ENCODE data around the gene TTYH1. TPM values are rescaled to one million over a fixed set of nuclear protein-coding genes. Genes with fewer than 3 reads are reported as not detected.

TTYH1 gene
- total and polyA plus RNA-seq, 4 donors, result 0.05 to 0.46 (median 0.18) TPM; not detected in 1

- ATAC-seq (ENCODE audit: insufficient read depth, low FRiP score) (no peak), DNase-seq (no peak)
- no peak overlapping the region for H3K4me3 ChIP-seq
- no peaks in the 10 kb centered on the region for H3K27me3 ChIP-seq (ENCODE audit: control insufficient read depth in 3 of 3, insufficient read depth in 3 of 3, low read length in 2 of 3)
- no peaks in the 10 kb centered on the region for H3K9me3 ChIP-seq (ENCODE audit: control insufficient read depth in 4 of 4, insufficient read depth in 3 of 4, low read length in 3 of 4)
- no peaks in the 10 kb centered on the region for H3K4me1 ChIP-seq (ENCODE audit: control insufficient read depth in 5 of 5, insufficient read depth in 5 of 5, low read length in 5 of 5)
- 72 to 75% methylated on average over 5 of the region's 5 CpGs for WGBS, 2 donors
- H3K9ac ChIP-seq (ENCODE audit: insufficient read depth in 1 of 2, low read length in 2 of 2), result no peak overlapping the region
- no peak overlapping the region for H3K27ac ChIP-seq (ENCODE audit: low read depth in 1 of 2, low read length in 1 of 2)
- TF ChIP-seq CTCF (IDR thresholded peaks at IDR 0.05; ENCODE audit: control extremely low read depth, extremely low read depth), result no peak
- H3K36me3 ChIP-seq (ENCODE audit: control insufficient read depth in 4 of 4, insufficient read depth in 4 of 4, low read length in 4 of 4), result no peaks in the 10 kb centered on the region
Observed at GRCh38 chr19:54485851-54486250, 70.6 kb downstream of the TTYH1 start.

Small RNA genes lying within 50 kb of the gene (small RNA-seq; reads per million reads assigned to genes)
- not detected for gene AC245884.3 (ENCODE audit: low replicate concordance)

Other genes with a start within 250 kb of the TTYH1 start
- gene TMC4, start 242.3 kb upstream of the TTYH1 start, total RNA-seq, result 10 to 100 TPM; 40.8 to 81.0 TPM
- gene TMC4, start 242.3 kb upstream of the TTYH1 start, polyA plus RNA-seq, result 10 to 100 TPM; 26.1 to 26.9 TPM
- 10 to 100 TPM; 54.0 to 92.6 TPM for gene MBOAT7, start 225.9 kb upstream of the TTYH1 start, total RNA-seq
- gene MBOAT7, start 225.9 kb upstream of the TTYH1 start, polyA plus RNA-seq, result 100 to 1,000 TPM in 1 of 2 donors, 10 to 100 TPM in 1; 39.0 to 154 TPM
- gene TSEN34, start 224.2 kb upstream of the TTYH1 start, total RNA-seq, result 10 to 100 TPM; 44.5 to 65.8 TPM
- 100 to 1,000 TPM in 1 of 2 donors, 10 to 100 TPM in 1; 38.0 to 102 TPM for gene TSEN34, start 224.2 kb upstream of the TTYH1 start, polyA plus RNA-seq
- 1,000 to 10,000 TPM; 1,423 to 2,363 TPM for gene RPS9, start 214.6 kb upstream of the TTYH1 start, total RNA-seq
- gene RPS9, start 214.6 kb upstream of the TTYH1 start, polyA plus RNA-seq, result 1,000 to 10,000 TPM; 3,202 to 3,651 TPM
- 10 to 100 TPM; 23.0 to 88.0 TPM for gene LILRB3, start 192.5 kb upstream of the TTYH1 start, total RNA-seq
- gene LILRB3, start 192.5 kb upstream of the TTYH1 start, polyA plus RNA-seq, result 100 to 1,000 TPM in 1 of 2 donors, 10 to 100 TPM in 1; 26.4 to 282 TPM
- 10 to 100 TPM in 1 of 2 donors, 1 to 10 TPM in 1; 5.3 to 25.0 TPM for gene LILRA6, start 172.7 kb upstream of the TTYH1 start, total RNA-seq
- gene LILRA6, start 172.7 kb upstream of the TTYH1 start, polyA plus RNA-seq, result 10 to 100 TPM in 1 of 2 donors, 1 to 10 TPM in 1; 7.9 to 91.7 TPM
- 1 to 10 TPM; 2.2 to 5.8 TPM for gene LILRB5, start 158.2 kb upstream of the TTYH1 start, total RNA-seq
- 1 to 10 TPM; 3.2 to 3.8 TPM for gene LILRB5, start 158.2 kb upstream of the TTYH1 start, polyA plus RNA-seq
- gene LILRB2, start 134.4 kb upstream of the TTYH1 start, total RNA-seq, result 10 to 100 TPM in 1 of 2 donors, 1 to 10 TPM in 1; 9.1 to 44.7 TPM
- gene LILRB2, start 134.4 kb upstream of the TTYH1 start, polyA plus RNA-seq, result 100 to 1,000 TPM in 1 of 2 donors, 10 to 100 TPM in 1; 11.0 to 202 TPM
- gene LILRA5, start 102.3 kb upstream of the TTYH1 start, total RNA-seq, result 10 to 100 TPM in 1 of 2 donors, 1 to 10 TPM in 1; 5.9 to 41.2 TPM
- 100 to 1,000 TPM in 1 of 2 donors, 10 to 100 TPM in 1; 11.2 to 262 TPM for gene LILRA5, start 102.3 kb upstream of the TTYH1 start, polyA plus RNA-seq
- gene LILRA4, start 76.3 kb upstream of the TTYH1 start, total RNA-seq, result 1 to 10 TPM in 1 of 2 donors, under 1 TPM in 1; 0.60 to 1.4 TPM
- gene LILRA4, start 76.3 kb upstream of the TTYH1 start, polyA plus RNA-seq, result under 1 TPM; 0.08 to 0.46 TPM
- gene LAIR1, start 50.5 kb upstream of the TTYH1 start, total RNA-seq, result 100 to 1,000 TPM in 1 of 2 donors, 10 to 100 TPM in 1; 27.4 to 123 TPM
- 100 to 1,000 TPM in 1 of 2 donors, 10 to 100 TPM in 1; 31.6 to 253 TPM for gene LAIR1, start 50.5 kb upstream of the TTYH1 start, polyA plus RNA-seq
- gene LENG8, start 33.7 kb downstream of the TTYH1 start, total RNA-seq, result 100 to 1,000 TPM in 1 of 2 donors, 10 to 100 TPM in 1; 75.1 to 199 TPM
- 100 to 1,000 TPM in 1 of 2 donors, 10 to 100 TPM in 1; 86.4 to 139 TPM for gene LENG8, start 33.7 kb downstream of the TTYH1 start, polyA plus RNA-seq
- 10 to 100 TPM in 1 of 2 donors, 1 to 10 TPM in 1; 1.8 to 13.8 TPM for gene LENG9, start 48.3 kb downstream of the TTYH1 start, total RNA-seq
- gene LENG9, start 48.3 kb downstream of the TTYH1 start, polyA plus RNA-seq, result 10 to 100 TPM in 1 of 2 donors, 1 to 10 TPM in 1; 4.6 to 11.9 TPM
- gene CDC42EP5, start 57.8 kb downstream of the TTYH1 start, total RNA-seq, result 10 to 100 TPM; 24.9 to 25.7 TPM
- gene CDC42EP5, start 57.8 kb downstream of the TTYH1 start, polyA plus RNA-seq, result 10 to 100 TPM; 15.8 to 17.8 TPM
- not detected for gene LAIR2, start 87.4 kb downstream of the TTYH1 start, total RNA-seq
- gene LAIR2, start 87.4 kb downstream of the TTYH1 start, polyA plus RNA-seq, result 1 to 10 TPM in 1 of 2 donors, not detected in 1; 1.7 TPM
- gene LILRA2, start 158.3 kb downstream of the TTYH1 start, total RNA-seq, result 10 to 100 TPM in 1 of 2 donors, 1 to 10 TPM in 1; 1.2 to 13.6 TPM
- gene LILRA2, start 158.3 kb downstream of the TTYH1 start, polyA plus RNA-seq, result 10 to 100 TPM in 1 of 2 donors, 1 to 10 TPM in 1; 4.3 to 51.6 TPM
- 1 to 10 TPM; 2.1 to 8.3 TPM for gene LILRA1, start 178.2 kb downstream of the TTYH1 start, total RNA-seq
- gene LILRA1, start 178.2 kb downstream of the TTYH1 start, polyA plus RNA-seq, result 10 to 100 TPM in 1 of 2 donors, 1 to 10 TPM in 1; 1.2 to 21.3 TPM
- gene LILRB1, start 215.0 kb downstream of the TTYH1 start, total RNA-seq, result 10 to 100 TPM in 1 of 2 donors, 1 to 10 TPM in 1; 5.1 to 33.3 TPM
- gene LILRB1, start 215.0 kb downstream of the TTYH1 start, polyA plus RNA-seq, result 10 to 100 TPM in 1 of 2 donors, 1 to 10 TPM in 1; 8.1 to 90.5 TPM
- 10 to 100 TPM in 1 of 2 donors, 1 to 10 TPM in 1; 8.0 to 29.3 TPM for gene LILRB4, start 247.5 kb downstream of the TTYH1 start, total RNA-seq
- gene LILRB4, start 247.5 kb downstream of the TTYH1 start, polyA plus RNA-seq, result 100 to 1,000 TPM in 1 of 2 donors, 1 to 10 TPM in 1; 8.7 to 153 TPM

Measured in lung (tissue), 13 donors.